HFFc6 (cell line): ENCODE results near the gene ASB17. TPM values are rescaled to one million over a fixed set of nuclear protein-coding genes. Genes with fewer than 3 reads are reported as not detected.

Experiments
- DNase-seq: peaks from one replicate; pipeline ENCODE4 v3.0.0-alpha.2; 2018
- H3K27ac Mint-ChIP-seq: 2 replicates; pipeline ENCODE4 v1.8.0; 2020; ENCODE audit warnings: mild to moderate bottlenecking, mixed read lengths
- H3K27me3 Mint-ChIP-seq: 2 replicates; pipeline ENCODE4 v1.8.0; 2021; ENCODE audit warnings: mild to moderate bottlenecking, moderate library complexity, mixed read lengths; ENCODE audit not compliant: insufficient read depth
- H3K36me3 Mint-ChIP-seq: 2 replicates; pipeline ENCODE4 v1.8.0; 2021; ENCODE audit warnings: low read depth, mixed read lengths
- H3K4me1 Mint-ChIP-seq: 2 replicates; pipeline ENCODE4 v1.8.0; 2020; ENCODE audit warnings: low read depth, mixed read lengths
- H3K4me3 Mint-ChIP-seq: 2 replicates; pipeline ENCODE4 v1.8.0; 2020; ENCODE audit warnings: mild to moderate bottlenecking, moderate library complexity, mixed read lengths
- H3K9me3 Mint-ChIP-seq: 2 replicates; pipeline ENCODE4 v1.8.0; 2020; ENCODE audit warnings: mild to moderate bottlenecking, mixed read lengths
- total RNA-seq, 6 experiments: library from RNA; stranded (reverse); fragmentation: NEBNext Ultra II Directional; extraction: Animal tissue kit (Norgen Biotek cat#: 25700); gene quantifications; 2 replicates in 1 of 6; 3 replicates in 5 of 6; pipeline ENCODE4 v1.2.3, GENCODE V29; 2021
- TF ChIP-seq, protein P1 (sequence below): fragments of 200-600 bp; sonication (generic); IDR thresholded peaks from 2 replicates; pipeline ENCODE4 v1.5.0; 2021; ENCODE audit warnings: antibody characterized with exemption, mild to moderate bottlenecking

ASB17 gene
- total RNA-seq, 6 experiments from 2014 or later: not detected

DNA sequence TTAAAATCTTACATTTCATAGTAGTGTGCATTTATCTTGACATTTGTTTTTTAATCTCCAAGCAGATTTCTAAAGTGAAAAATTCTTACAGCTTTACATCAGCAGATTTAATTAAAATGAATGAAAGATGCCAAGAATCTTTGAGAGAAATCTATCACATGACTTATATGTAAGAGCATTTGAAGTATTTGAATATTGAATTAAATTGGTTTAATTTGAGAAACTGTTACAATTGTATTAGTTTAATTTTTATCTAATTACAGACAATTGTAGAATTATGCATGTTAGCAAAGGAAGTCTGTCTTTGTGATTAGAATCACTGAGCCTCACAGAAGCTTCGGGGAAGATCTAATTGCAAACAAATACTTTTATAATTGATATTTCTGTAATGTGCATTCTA is 52.2 kb downstream of the ASB17 start:
- H3K27ac Mint-ChIP-seq: no peak overlapping the region
- TF ChIP-seq, protein P1, sequence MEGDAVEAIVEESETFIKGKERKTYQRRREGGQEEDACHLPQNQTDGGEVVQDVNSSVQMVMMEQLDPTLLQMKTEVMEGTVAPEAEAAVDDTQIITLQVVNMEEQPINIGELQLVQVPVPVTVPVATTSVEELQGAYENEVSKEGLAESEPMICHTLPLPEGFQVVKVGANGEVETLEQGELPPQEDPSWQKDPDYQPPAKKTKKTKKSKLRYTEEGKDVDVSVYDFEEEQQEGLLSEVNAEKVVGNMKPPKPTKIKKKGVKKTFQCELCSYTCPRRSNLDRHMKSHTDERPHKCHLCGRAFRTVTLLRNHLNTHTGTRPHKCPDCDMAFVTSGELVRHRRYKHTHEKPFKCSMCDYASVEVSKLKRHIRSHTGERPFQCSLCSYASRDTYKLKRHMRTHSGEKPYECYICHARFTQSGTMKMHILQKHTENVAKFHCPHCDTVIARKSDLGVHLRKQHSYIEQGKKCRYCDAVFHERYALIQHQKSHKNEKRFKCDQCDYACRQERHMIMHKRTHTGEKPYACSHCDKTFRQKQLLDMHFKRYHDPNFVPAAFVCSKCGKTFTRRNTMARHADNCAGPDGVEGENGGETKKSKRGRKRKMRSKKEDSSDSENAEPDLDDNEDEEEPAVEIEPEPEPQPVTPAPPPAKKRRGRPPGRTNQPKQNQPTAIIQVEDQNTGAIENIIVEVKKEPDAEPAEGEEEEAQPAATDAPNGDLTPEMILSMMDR: no peak

DNA sequence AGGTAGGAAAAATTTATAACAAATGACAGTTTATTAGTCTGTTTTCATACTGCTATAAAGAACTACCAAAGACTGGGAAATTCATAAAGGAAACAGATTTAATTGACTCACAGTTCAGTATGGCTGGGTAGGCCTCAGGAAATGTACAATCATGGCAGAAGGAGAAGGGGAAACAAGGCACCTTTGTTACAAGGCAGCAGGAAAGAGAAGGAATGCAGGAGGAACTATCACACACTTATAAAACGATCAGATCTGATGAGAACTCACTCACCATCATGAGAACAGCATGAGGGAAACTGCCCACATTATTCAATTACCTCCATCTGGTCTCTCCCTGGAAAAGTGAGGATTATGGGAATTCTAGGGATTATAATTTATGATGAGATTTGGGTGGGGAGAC is 61.3 kb downstream of the ASB17 start:
- H3K9me3 Mint-ChIP-seq: peaks cover 6% of the 10 kb centered on the region; the same call in 1 of the 2 replicates
- no peaks in the 10 kb centered on the region for H3K36me3 Mint-ChIP-seq
- H3K27me3 Mint-ChIP-seq: no peaks in the 10 kb centered on the region
- no peak overlapping the region for H3K4me3 Mint-ChIP-seq
- no peaks in the 10 kb centered on the region for H3K4me1 Mint-ChIP-seq
- TF ChIP-seq, protein P1: no peak
- DNase-seq: no peak
- H3K27ac Mint-ChIP-seq: no peak overlapping the region

More for the DNA sequence above, 52.2 kb downstream of the ASB17 start:
- DNase-seq: no peak
- H3K27me3 Mint-ChIP-seq: no peaks in the 10 kb centered on the region
- H3K36me3 Mint-ChIP-seq: no peaks in the 10 kb centered on the region
- no peak overlapping the region for H3K4me3 Mint-ChIP-seq
- no peaks in the 10 kb centered on the region for H3K9me3 Mint-ChIP-seq
- H3K4me1 Mint-ChIP-seq: no peaks in the 10 kb centered on the region

Other genes with a start within 250 kb of the ASB17 start
- 10 to 100 TPM; 28.9 to 36.1 (median 32.7) TPM for gene ACADM, start 207.7 kb downstream of the ASB17 start, total RNA-seq
- 10 to 100 TPM; 71.4 to 83.2 (median 73.2) TPM for gene RABGGTB, start 146.1 kb downstream of the ASB17 start, total RNA-seq
- under 1 TPM in 4 of 6 experiments, not detected in 2; 0.05 to 0.12 (median 0.08) TPM for gene MSH4, start 135.5 kb downstream of the ASB17 start, total RNA-seq
- 1 to 10 TPM in 5 of 6 experiments, under 1 TPM in 1; 1.00 to 1.7 (median 1.2) TPM for gene ST6GALNAC3, start 142.3 kb upstream of the ASB17 start, total RNA-seq